ENCODE measurements around the gene AKR1C1. TPM values are rescaled to one million over a fixed set of nuclear protein-coding genes. Genes with fewer than 3 reads are reported as not detected.

AKR1C1 gene
- total and polyA plus RNA-seq, 9 of the 15 experiments (the other 6 are each of a cell fraction or from before 2014, with no cell fraction given), result 43.5 to 180 (median 82.4) TPM

- TF ChIP-seq RAD21 (CRISPR knock-in tag; conservative IDR thresholded peaks at IDR 0.05 in 1 of 2, IDR thresholded peaks at IDR 0.05 in 1 of 2) (peak in 1 of 2 experiments; percentile 56; a peak in 2 of 4 replicates), MLLT1 (IDR thresholded peaks at IDR 0.05) (no peak), ESRRA (IDR thresholded peaks at IDR 0.05; ENCODE audit: borderline replicate concordance, low read depth) (no peak)
These were observed 51.7 kb downstream of the AKR1C1 start (continued) for GRCh38 chr10:5014936-5015335.

GRCh38 chr10:5018134-5018533 lies 54.9 kb downstream of the AKR1C1 start:
- no peaks in the 10 kb centered on the region for H3K9me3 ChIP-seq (replicated peaks; ENCODE audit: control insufficient read depth, insufficient read depth, low read depth, low read length)
- no TSS peak for BruUV-seq (replicated peaks)
- ChIA-PET CTCF (ENCODE audit: low intra/inter-chr PET ratio) (no interaction called here), POLR2A (no interaction called here)
- no peaks in the 10 kb centered on the region for H3K27me3 ChIP-seq (ENCODE audit: control insufficient read depth in 2 of 2, insufficient read depth in 2 of 2, low read length in 2 of 2)
- no peak overlapping the region for H3K4me3 ChIP-seq
- H3K79me2 ChIP-seq (ENCODE audit: control insufficient read depth, insufficient read depth, low read length), result no peaks in the 10 kb centered on the region
- DNase-seq (ENCODE audit: extremely low read depth in 1 of 4, low spot score in 3 of 4) (no peak), FAIRE-seq (no peak), ATAC-seq (no peak)
- H3K9ac ChIP-seq (ENCODE audit: insufficient read depth in 1 of 2, low read depth in 2 of 2, low read length in 2 of 2), result no peak overlapping the region
- intact Hi-C loops (cut with micrococcal nuclease), result no loop called here
- no peak for TF ChIP-seq PBX2 (CRISPR knock-in tag; IDR thresholded peaks at IDR 0.05; ENCODE audit: low read depth)
- TF ChIP-seq PBX2 (tag; conservative IDR thresholded peaks at IDR 0.05; ENCODE audit: low read depth), result peak; percentile 67
- TF ChIP-seq, protein P1, sequence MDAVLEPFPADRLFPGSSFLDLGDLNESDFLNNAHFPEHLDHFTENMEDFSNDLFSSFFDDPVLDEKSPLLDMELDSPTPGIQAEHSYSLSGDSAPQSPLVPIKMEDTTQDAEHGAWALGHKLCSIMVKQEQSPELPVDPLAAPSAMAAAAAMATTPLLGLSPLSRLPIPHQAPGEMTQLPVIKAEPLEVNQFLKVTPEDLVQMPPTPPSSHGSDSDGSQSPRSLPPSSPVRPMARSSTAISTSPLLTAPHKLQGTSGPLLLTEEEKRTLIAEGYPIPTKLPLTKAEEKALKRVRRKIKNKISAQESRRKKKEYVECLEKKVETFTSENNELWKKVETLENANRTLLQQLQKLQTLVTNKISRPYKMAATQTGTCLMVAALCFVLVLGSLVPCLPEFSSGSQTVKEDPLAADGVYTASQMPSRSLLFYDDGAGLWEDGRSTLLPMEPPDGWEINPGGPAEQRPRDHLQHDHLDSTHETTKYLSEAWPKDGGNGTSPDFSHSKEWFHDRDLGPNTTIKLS (IDR thresholded peaks at IDR 0.05; ENCODE audit: borderline replicate concordance, low read depth), result no peak
- in situ Hi-C loops (cut with MboI), result no loop called here
- peaks cover 0 to 7% of the 10 kb centered on the region in 2 experiments; a peak in 2 of 5 replicates for H3K4me1 ChIP-seq (replicated peaks in 1 of 2; ENCODE audit: control insufficient read depth in 2 of 2, insufficient read depth in 2 of 2, low read length in 2 of 2)
- H3K27ac ChIP-seq (ENCODE audit: extremely low read depth, low read depth, low read length), result no peak overlapping the region
- WGBS (ENCODE audit: insufficient coverage, low coverage, missing lambda C conversion rate), result 52% methylated on average over 3 of the region's 3 CpGs
- no peak overlapping the region for H3K4me2 ChIP-seq (ENCODE audit: insufficient read depth, low read length)
- H4K20me1 ChIP-seq (replicated peaks; ENCODE audit: control insufficient read depth, insufficient read depth, low read length), result no peaks in the 10 kb centered on the region
- no peaks in the 10 kb centered on the region for H3K9me1 ChIP-seq (ENCODE audit: control insufficient read depth, insufficient read depth, low read length)
- no peak overlapping the region for H2AFZ ChIP-seq (ENCODE audit: low read depth, low read length)
- no peaks in the 10 kb centered on the region for H3K36me3 ChIP-seq (ENCODE audit: control insufficient read depth, insufficient read depth, low read length)
